Thyroid gland (tissue), 4 donors: Measurements from ENCODE around the gene MAP3K6.
A peak's percentile ranks its signal among the peaks of the same experiment; 100 is the strongest.

ENCODE experiments used
- POLR2A ChIP-seq, 2 donors: fragments of 450-650 bp; IDR thresholded peaks; one replicate each; pipeline ENCODE4 v1.6.1; 2017; ENCODE audit warnings: antibody characterized with exemption in 2 of 2, mild to moderate bottlenecking in 2 of 2, moderate library complexity in 1 of 2
- TF ChIP-seq, protein P1 (sequence below), 6 experiments: fragments of 200-600 bp in 3 of 6; fragments of 450-650 bp in 3 of 6; sonication (generic) in 3 of 6; IDR thresholded peaks; one replicate each; pipeline ENCODE4 v1.5.1; 2016 to 2019; ENCODE audit warnings: antibody characterized with exemption in 6 of 6, mild to moderate bottlenecking in 2 of 6, inconsistent platforms in 1 of 6, moderate library complexity in 1 of 6

DNA sequence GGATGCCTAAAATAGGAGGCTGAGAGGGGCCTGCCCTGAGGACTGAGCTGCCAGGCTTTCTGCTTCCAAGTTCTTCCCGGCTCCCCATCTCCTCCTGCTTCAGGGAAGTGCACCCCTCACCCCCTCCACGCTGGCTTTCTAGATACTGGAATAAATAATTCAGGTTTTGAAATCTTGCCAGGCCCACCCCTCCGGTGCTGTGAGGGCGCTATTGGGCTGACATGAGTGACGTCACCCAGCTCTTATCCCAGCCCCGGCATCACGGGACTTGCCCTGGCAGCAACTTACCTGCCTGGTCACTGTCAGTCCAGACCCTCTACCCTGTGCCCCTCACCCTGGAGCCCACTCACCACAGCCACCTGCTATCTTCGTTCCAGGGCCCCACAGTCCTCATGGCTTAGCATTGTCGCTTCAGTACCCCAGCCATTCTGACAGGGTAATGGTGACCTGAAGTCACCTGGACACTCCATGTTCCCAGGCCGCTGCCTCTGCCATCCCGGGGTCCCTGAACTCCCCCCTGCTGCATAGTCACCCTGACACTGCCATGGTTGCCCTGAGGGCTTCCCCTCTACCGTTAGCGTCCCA lies 24.8 kb upstream of the MAP3K6 start:
- TF ChIP-seq, protein P1, sequence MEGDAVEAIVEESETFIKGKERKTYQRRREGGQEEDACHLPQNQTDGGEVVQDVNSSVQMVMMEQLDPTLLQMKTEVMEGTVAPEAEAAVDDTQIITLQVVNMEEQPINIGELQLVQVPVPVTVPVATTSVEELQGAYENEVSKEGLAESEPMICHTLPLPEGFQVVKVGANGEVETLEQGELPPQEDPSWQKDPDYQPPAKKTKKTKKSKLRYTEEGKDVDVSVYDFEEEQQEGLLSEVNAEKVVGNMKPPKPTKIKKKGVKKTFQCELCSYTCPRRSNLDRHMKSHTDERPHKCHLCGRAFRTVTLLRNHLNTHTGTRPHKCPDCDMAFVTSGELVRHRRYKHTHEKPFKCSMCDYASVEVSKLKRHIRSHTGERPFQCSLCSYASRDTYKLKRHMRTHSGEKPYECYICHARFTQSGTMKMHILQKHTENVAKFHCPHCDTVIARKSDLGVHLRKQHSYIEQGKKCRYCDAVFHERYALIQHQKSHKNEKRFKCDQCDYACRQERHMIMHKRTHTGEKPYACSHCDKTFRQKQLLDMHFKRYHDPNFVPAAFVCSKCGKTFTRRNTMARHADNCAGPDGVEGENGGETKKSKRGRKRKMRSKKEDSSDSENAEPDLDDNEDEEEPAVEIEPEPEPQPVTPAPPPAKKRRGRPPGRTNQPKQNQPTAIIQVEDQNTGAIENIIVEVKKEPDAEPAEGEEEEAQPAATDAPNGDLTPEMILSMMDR (IDR thresholded peaks at IDR 0.05): no peak
- TF ChIP-seq POLR2A (IDR thresholded peaks at IDR 0.05): peak in 1 of 2 donors; percentile 55
